Upper lobe of left lung (tissue), 6 donors: ENCODE results near the gene FGF14. TPM values are rescaled to one million over a fixed set of nuclear protein-coding genes. Genes with fewer than 3 reads are reported as not detected.

Source experiments
- ATAC-seq, 2 donors: fragments of 200-7000 bp; cut with Tn5 transposase; one replicate each; pipeline ENCODE4 v1.9.1; 2022; ENCODE audit warnings: mild to moderate bottlenecking in 2 of 2, moderate library complexity in 2 of 2; ENCODE audit not compliant: low FRiP score in 2 of 2
- DNase-seq, 2 donors: peaks; one replicate each; pipeline ENCODE4 v3.0.0-alpha.2; 2019 to 2020
- H3K27ac ChIP-seq, 4 donors: fragments of 200-600 bp; sonication (generic); one replicate each; pipeline ENCODE4 v1.5.1; 2016 to 2019
- H3K27me3 ChIP-seq, 4 donors: fragments of 200-600 bp; sonication (generic); one replicate each; pipeline ENCODE4 v1.5.1; 2017 to 2019
- H3K36me3 ChIP-seq, 4 donors: fragments of 200-600 bp; sonication (generic); one replicate each; pipeline ENCODE4 v1.5.1; 2016 to 2019
- H3K4me1 ChIP-seq, 4 donors: fragments of 200-600 bp; sonication (generic); one replicate each; pipeline ENCODE4 v1.5.1; 2018 to 2019
- H3K4me3 ChIP-seq, 4 donors: fragments of 200-600 bp; sonication (generic); one replicate each; pipeline ENCODE4 v1.5.1; 2017 to 2019; ENCODE audit warnings: mild to moderate bottlenecking in 2 of 4, moderate library complexity in 1 of 4
- H3K9me3 ChIP-seq, 4 donors: fragments of 200-600 bp; sonication (generic); one replicate each; pipeline ENCODE4 v1.5.1; 2018 to 2019
- CTCF ChIP-seq, 6 experiments: fragments of 450-650 bp in 4 of 6; fragments of 200-600 bp in 2 of 6; sonication (generic) in 2 of 6; IDR thresholded peaks; one replicate each; pipeline ENCODE4 v1.5.1; 2016 to 2019; ENCODE audit warnings: antibody characterized with exemption in 6 of 6
- EP300 ChIP-seq, 4 donors: sonication (generic); formaldehyde crosslinking; IDR thresholded peaks; one replicate each; pipeline ENCODE4 v1.5.1; 2017; ENCODE audit warnings: antibody characterized with exemption in 4 of 4, control low read depth in 2 of 4
- POLR2A ChIP-seq, 4 donors: fragments of 450-650 bp; IDR thresholded peaks; one replicate each; pipeline ENCODE4 v1.5.1; 2016 to 2017; ENCODE audit warnings: antibody characterized with exemption in 4 of 4, mild to moderate bottlenecking in 2 of 4
- POLR2AphosphoS5 ChIP-seq, 2 donors: sonication (generic); formaldehyde crosslinking; IDR thresholded peaks; one replicate each; pipeline ENCODE4 v1.5.1; 2017; ENCODE audit warnings: antibody characterized with exemption in 2 of 2
- WGBS, 2 donors: methylation state at CpG; one replicate each; pipeline ENCODE4 v1.1.5; 2017 to 2018; 5-methylcytosine and 5-hydroxymethylcytosine counted together
- total RNA-seq, 6 donors: library from RNA; depleted of rRNA in 4 of 6; stranded (reverse); fragments of >200 nt in 4 of 6; gene quantifications; one replicate each; pipeline versions ENCODE4 v1.1.0 to v1.2.1, GENCODE V29; 2016 to 2021
- donor health status: DM: no; HTN: no; CAD: no; lungs with moderate emphysema.
- donor health status: DM: no; HTN: yes; CAD: no; lungs with severe emphysema.

FGF14 gene
- total RNA-seq, 6 donors from 2014 or later, result 0.80 to 8.4 (median 4.1) TPM

- no peak for TF ChIP-seq CTCF (IDR thresholded peaks at IDR 0.05)
- no peak for TF ChIP-seq EP300 (IDR thresholded peaks at IDR 0.05)
- no peak for TF ChIP-seq POLR2AphosphoS5 (IDR thresholded peaks at IDR 0.05)
- TF ChIP-seq POLR2A (IDR thresholded peaks at IDR 0.05), result no peak
Observed at GRCh38 chr13:102091231-102091630, 310.6 kb downstream of the FGF14 start.

GRCh38 chr13:102090532-102090931, 311.3 kb downstream of the FGF14 start:
- Histone ChIP-seq H3K27me3 (no peaks in the 10 kb centered on the region), H3K36me3 (no peaks in the 10 kb centered on the region), H3K9me3 (no peaks in the 10 kb centered on the region), H3K27ac (no peak overlapping the region), H3K4me3 (no peak overlapping the region), H3K4me1 (no peaks in the 10 kb centered on the region)
- ATAC-seq (no peak), DNase-seq (no peak)
- TF ChIP-seq POLR2A (IDR thresholded peaks at IDR 0.05) (no peak), EP300 (IDR thresholded peaks at IDR 0.05) (no peak), CTCF (IDR thresholded peaks at IDR 0.05) (no peak), POLR2AphosphoS5 (IDR thresholded peaks at IDR 0.05) (no peak)
- 87 to 91% methylated on average over 8 of the region's 8 CpGs for WGBS, 2 donors

More at GRCh38 chr13:102091231-102091630, 310.6 kb downstream of the FGF14 start:
- Histone ChIP-seq H3K4me1 (no peaks in the 10 kb centered on the region), H3K4me3 (no peak overlapping the region), H3K36me3 (no peaks in the 10 kb centered on the region), H3K27me3 (no peaks in the 10 kb centered on the region), H3K27ac (no peak overlapping the region), H3K9me3 (no peaks in the 10 kb centered on the region)
- no peak for ATAC-seq
- WGBS, 2 donors, result 44 to 49% methylated on average over 3 of the region's 3 CpGs
- no peak for DNase-seq

- Histone ChIP-seq H3K36me3 (no peaks in the 10 kb centered on the region), H3K4me1 (no peaks in the 10 kb centered on the region), H3K4me3 (no peak overlapping the region), H3K27me3 (no peaks in the 10 kb centered on the region), H3K27ac (no peak overlapping the region), H3K9me3 (no peaks in the 10 kb centered on the region)
- no peak for DNase-seq
- TF ChIP-seq POLR2A (IDR thresholded peaks at IDR 0.05), result no peak
- TF ChIP-seq POLR2AphosphoS5 (IDR thresholded peaks at IDR 0.05), result no peak
- TF ChIP-seq CTCF (IDR thresholded peaks at IDR 0.05), result no peak
- ATAC-seq, result no peak
Observed at GRCh38 chr13:102089722-102090121, 312.1 kb downstream of the FGF14 start.

GRCh38 chr13:102089177-102089576, 312.7 kb downstream of the FGF14 start:
- Histone ChIP-seq H3K4me3 (no peak overlapping the region), H3K4me1 (no peaks in the 10 kb centered on the region), H3K36me3 (no peaks in the 10 kb centered on the region), H3K27ac (no peak overlapping the region), H3K9me3 (no peaks in the 10 kb centered on the region), H3K27me3 (no peaks in the 10 kb centered on the region)
- ATAC-seq (no peak), DNase-seq (no peak)
- TF ChIP-seq POLR2AphosphoS5 (IDR thresholded peaks at IDR 0.05), result no peak
- no peak for TF ChIP-seq CTCF (IDR thresholded peaks at IDR 0.05)
- TF ChIP-seq EP300 (IDR thresholded peaks at IDR 0.05), result no peak
- no peak for TF ChIP-seq POLR2A (IDR thresholded peaks at IDR 0.05)
- WGBS, 2 donors, result 60 to 69% methylated on average over 2 of the region's 2 CpGs

- TF ChIP-seq POLR2AphosphoS5 (IDR thresholded peaks at IDR 0.05) (no peak), POLR2A (IDR thresholded peaks at IDR 0.05) (no peak), CTCF (IDR thresholded peaks at IDR 0.05) (no peak), EP300 (IDR thresholded peaks at IDR 0.05) (no peak)
- ATAC-seq (no peak), DNase-seq (no peak)
- 62 to 86% methylated on average over 1 of the region's 1 CpG for WGBS, 2 donors
- H3K4me1 ChIP-seq, result no peaks in the 10 kb centered on the region
- H3K27ac ChIP-seq, result no peak overlapping the region
- no peaks in the 10 kb centered on the region for H3K9me3 ChIP-seq
- H3K27me3 ChIP-seq, result no peaks in the 10 kb centered on the region
- H3K4me3 ChIP-seq, result no peak overlapping the region
- no peaks in the 10 kb centered on the region for H3K36me3 ChIP-seq
Observed at GRCh38 chr13:102073251-102073650, 328.6 kb downstream of the FGF14 start.
